Prostate gland (tissue), 2 donors: Measurements from ENCODE around the gene SNX6. TPM values are rescaled to one million over a fixed set of nuclear protein-coding genes. Genes with fewer than 3 reads are reported as not detected.
"Not testable (repeated sequence)": the region's sequence is repeated elsewhere in the genome, so short reads cannot be mapped to it uniquely, and the experiment has no call there.

Experiments used
- DNase-seq: peaks from one replicate; pipeline ENCODE4 v3.0.0-alpha.2; 2019; ENCODE audit warnings: low spot score
- H3K27ac ChIP-seq, 2 donors: fragments of 200-600 bp; sonication (generic); 2 replicates each; pipeline ENCODE4 v1.5.1; 2017 to 2019
- H3K27me3 ChIP-seq: fragments of 200-600 bp; sonication (generic); replicated peaks from 2 replicates; pipeline ENCODE4 v1.5.1; 2019; ENCODE audit not compliant: insufficient read depth
- H3K36me3 ChIP-seq, 2 donors: fragments of 200-600 bp; sonication (generic); 1 replicate in 1 of 2; 2 replicates in 1 of 2; pipeline versions ENCODE4 v1.5.1 to v1.8.1; 2017 to 2019
- H3K4me1 ChIP-seq: fragments of 200-600 bp; sonication (generic); replicated peaks from 2 replicates; pipeline ENCODE4 v1.5.1; 2019
- H3K4me3 ChIP-seq, 2 donors: fragments of 200-600 bp; sonication (generic); 2 replicates each; pipeline ENCODE4 v1.5.1; 2017 to 2019
- H3K9me3 ChIP-seq: fragments of 200-600 bp; sonication (generic); 2 replicates; pipeline ENCODE4 v1.5.1; 2017
- CTCF ChIP-seq, 4 experiments: fragments of 200-600 bp in 2 of 4; fragments of 450-650 bp in 2 of 4; sonication (generic) in 2 of 4; IDR thresholded peaks; 1 replicate in 3 of 4; 2 replicates in 1 of 4; pipeline ENCODE4 v1.5.1; 2016 to 2019; ENCODE audit warnings: antibody characterized with exemption in 4 of 4, mild to moderate bottlenecking in 2 of 4, moderate library complexity in 2 of 4
- POLR2A ChIP-seq: fragments of 450-650 bp; IDR thresholded peaks from one replicate; pipeline ENCODE4 v1.6.1; 2016; ENCODE audit warnings: antibody characterized with exemption, mild to moderate bottlenecking
- POLR2AphosphoS5 ChIP-seq: sonication (generic); formaldehyde crosslinking; IDR thresholded peaks from one replicate; pipeline ENCODE4 v1.6.1; 2017; ENCODE audit warnings: antibody characterized with exemption
- WGBS: methylation state at CpG from one replicate; pipeline ENCODE4 v1.1.5; 2018; 5-methylcytosine and 5-hydroxymethylcytosine counted together
- intact Hi-C: fragments of 100-400 bp; cut with DNase I; formaldehyde crosslinking; loops from one replicate; pipeline ENCODE4 v1.14.2; 2022
- small RNA-seq, 2 donors: library from RNA; depleted of rRNA; stranded (forward); fragments of <200 nt; gene quantifications; one replicate each; pipeline ENCODE3, GENCODE V24; 2016
- total RNA-seq, 2 donors: library from RNA; depleted of rRNA; stranded (reverse); fragments of >200 nt; gene quantifications; one replicate each; pipeline ENCODE4 v1.1.0, GENCODE V29; 2016

The SNX6 gene
- total RNA-seq, 2 donors from 2014 or later: 116 to 128 TPM

- intact Hi-C loops: no loop called here
- DNase-seq: no peak
- Histone ChIP-seq H3K9me3 (no peaks in the 10 kb centered on the region), H3K4me1 (no peaks in the 10 kb centered on the region), H3K4me3 (no peak overlapping the region), H3K27ac (no peak overlapping the region), H3K36me3 (peaks cover 4 to 32% of the 10 kb centered on the region in 2 donors), H3K27me3 (no peaks in the 10 kb centered on the region)
- TF ChIP-seq POLR2A (no peak), POLR2AphosphoS5 (no peak), CTCF (IDR thresholded peaks at IDR 0.05) (no peak)
- 100% methylated on average over 1 of the region's 1 CpG for WGBS
Measured at GRCh38 chr14:34527591-34527990, 102.4 kb downstream of the SNX6 start.

- H3K27me3 ChIP-seq, intact Hi-C loops, H3K27ac ChIP-seq, DNase-seq, H3K9me3 ChIP-seq, H3K4me3 ChIP-seq, H3K4me1 ChIP-seq: not testable (repeated sequence)
- WGBS: 97% methylated on average over 8 of the region's 8 CpGs
- peaks cover 4 to 41% of the 10 kb centered on the region in 2 donors for H3K36me3 ChIP-seq
Measured at GRCh38 chr14:34524216-34524615, 105.7 kb downstream of the SNX6 start.

GRCh38 chr14:34522496-34522895 lies 107.5 kb downstream of the SNX6 start:
- 75% methylated on average over 2 of the region's 2 CpGs for WGBS
- no peaks in the 10 kb centered on the region for H3K27me3 ChIP-seq
- peak; percentile 56 for TF ChIP-seq POLR2AphosphoS5
- TF ChIP-seq CTCF (IDR thresholded peaks at IDR 0.05): no peak
- no peaks in the 10 kb centered on the region for H3K9me3 ChIP-seq
- no peaks in the 10 kb centered on the region for H3K4me1 ChIP-seq
- H3K4me3 ChIP-seq: no peak overlapping the region
- DNase-seq: peak; percentile 26
- H3K27ac ChIP-seq: no peak overlapping the region
- H3K36me3 ChIP-seq: peaks cover 4 to 45% of the 10 kb centered on the region in 2 donors
- intact Hi-C loops: no loop called here

GRCh38 chr14:34521071-34521470 lies 108.9 kb downstream of the SNX6 start:
- H3K9me3 ChIP-seq, DNase-seq, intact Hi-C loops, H3K4me1 ChIP-seq, H3K27ac ChIP-seq, H3K4me3 ChIP-seq, H3K27me3 ChIP-seq: not testable (repeated sequence)
- peaks cover 4 to 45% of the 10 kb centered on the region in 2 donors for H3K36me3 ChIP-seq
- 90% methylated on average over 6 of the region's 6 CpGs for WGBS

- intact Hi-C loops, H3K27me3 ChIP-seq, H3K4me1 ChIP-seq, H3K27ac ChIP-seq, H3K4me3 ChIP-seq, H3K9me3 ChIP-seq, DNase-seq: not testable (repeated sequence)
- WGBS: 90% methylated on average over 7 of the region's 7 CpGs
- peaks cover 4 to 45% of the 10 kb centered on the region in 2 donors for H3K36me3 ChIP-seq
Measured at GRCh38 chr14:34520304-34520970, 109.5 kb downstream of the SNX6 start.

Small RNAs within 50 kb of the gene (small RNA-seq; reads per million reads assigned to genes)
- gene RNU1-27P (0 reads per million in 2 donors), gene RNU1-28P (0 reads per million in 2 donors), gene RNU6-1261P (0 reads per million in 2 donors)

Other genes with a start within 250 kb of the SNX6 start
- 10 to 100 TPM; 12.5 to 21.9 TPM for gene SPTSSA, start 167.9 kb downstream of the SNX6 start, total RNA-seq
- gene EAPP, start 90.4 kb downstream of the SNX6 start, total RNA-seq: 10 to 100 TPM; 41.6 to 52.6 TPM
- gene CFL2, start 84.4 kb upstream of the SNX6 start, total RNA-seq: 10 to 100 TPM; 46.3 to 79.2 TPM
- 10 to 100 TPM; 25.3 to 31.5 TPM for gene BAZ1A, start 245.2 kb upstream of the SNX6 start, total RNA-seq